Endothelial cell of umbilical vein (primary cell): ENCODE measurements around the gene WDR76. TPM values are rescaled to one million over a fixed set of nuclear protein-coding genes. Genes with fewer than 3 reads are reported as not detected.
A peak's percentile ranks its signal among the peaks of the same experiment; 100 is the strongest.

Experiments
- BruUV-seq: library from RNA; stranded (reverse); fragments of 400-500 nt; replicated peaks from 2 replicates; lab custom pipeline; 2021; lab: Mats Ljungman, UMichigan
- CTCF ChIA-PET: fragments of 300-600, 350-600 bp; sonication (Branson Sonifier 250); formaldehyde crosslinking; loops from one replicate; lab custom pipeline; 2021; ENCODE audit warnings: antibody characterized with exemption, inconsistent platforms; lab: Charles Lee
- POLR2A ChIA-PET: fragments of 300-600, 350-600 bp; sonication (Branson Sonifier 250); formaldehyde crosslinking; loops from one replicate; lab custom pipeline; 2021; ENCODE audit warnings: antibody characterized with exemption, inconsistent platforms; lab: Charles Lee
- DNase-seq: peaks from one replicate; pipeline ENCODE4 v3.0.0-alpha.2; 2011; ENCODE audit warnings: low read depth, low spot score
- FAIRE-seq: peaks from 2 replicates; lab custom pipeline; 2011; peaks lifted over from hg19 to GRCh38; lab: Jason Lieb, UNC
- H2AFZ ChIP-seq: 2 replicates; pipeline ENCODE4 v1.6.0; 2012; ENCODE audit warnings: low read depth, low read length, control low read depth, inconsistent platforms
- H3K27ac ChIP-seq: 2 replicates; pipeline ENCODE4 v1.5.1; 2011; ENCODE audit warnings: low read depth, mild to moderate bottlenecking, control low read depth, low read length, moderate library complexity; ENCODE audit not compliant: insufficient read depth
- H3K27me3 ChIP-seq, 2 experiments: 2 replicates each; pipeline versions ENCODE4 v1.6.0 to v1.6.1; 2011; ENCODE audit warnings: low read length in 2 of 2, mixed read lengths in 1 of 2; ENCODE audit not compliant: control insufficient read depth in 2 of 2, insufficient read depth in 2 of 2
- H3K36me3 ChIP-seq, 2 experiments: 2 replicates in 1 of 2; 3 replicates in 1 of 2; pipeline ENCODE4 v1.5.1; 2011; ENCODE audit warnings: low read length in 2 of 2, mild to moderate bottlenecking in 1 of 2, moderate library complexity in 1 of 2; ENCODE audit not compliant: control insufficient read depth in 2 of 2, insufficient read depth in 2 of 2; ENCODE audit errors: extremely low read depth in 1 of 2
- H3K4me1 ChIP-seq: 3 replicates; pipeline ENCODE4 v1.5.1; 2011; ENCODE audit warnings: mild to moderate bottlenecking, low read length; ENCODE audit not compliant: control insufficient read depth, insufficient read depth; ENCODE audit errors: extremely low read depth
- H3K4me2 ChIP-seq: 2 replicates; pipeline ENCODE4 v1.6.1; 2011; ENCODE audit warnings: low read length, control low read depth, mixed read lengths; ENCODE audit not compliant: insufficient read depth
- H3K4me3 ChIP-seq, 3 experiments: fragments of 200-600 bp in 1 of 3; sonication (generic), shearing (Covaris generic) in 1 of 3; replicated peaks in 1 of 3; 2 replicates each; pipeline ENCODE4 v1.5.1; 2011 to 2016; ENCODE audit warnings: control low read depth in 3 of 3, low read length in 3 of 3, mild to moderate bottlenecking in 2 of 3, inconsistent platforms in 1 of 3, low read depth in 1 of 3, moderate library complexity in 1 of 3; ENCODE audit not compliant: insufficient read depth in 1 of 3
- H3K79me2 ChIP-seq: 2 replicates; pipeline ENCODE4 v1.6.0; 2012; ENCODE audit warnings: low read length, inconsistent platforms; ENCODE audit not compliant: control insufficient read depth, insufficient read depth
- H3K9ac ChIP-seq: replicated peaks from 2 replicates; pipeline ENCODE3; 2011; ENCODE audit warnings: low read length, control low read depth; ENCODE audit not compliant: insufficient read depth; ENCODE audit errors: extremely low read depth
- H3K9me1 ChIP-seq: replicated peaks from 3 replicates; pipeline ENCODE4 v1.6.0; 2011; ENCODE audit warnings: mild to moderate bottlenecking, low read length; ENCODE audit not compliant: control insufficient read depth, insufficient read depth; ENCODE audit errors: extremely low read depth
- H3K9me3 ChIP-seq: replicated peaks from 2 replicates; pipeline ENCODE4 v1.5.1; 2012; ENCODE audit warnings: low read length, inconsistent platforms; ENCODE audit not compliant: control insufficient read depth, insufficient read depth
- H4K20me1 ChIP-seq: replicated peaks from 2 replicates; pipeline ENCODE3; 2011; ENCODE audit warnings: mild to moderate bottlenecking, low read length; ENCODE audit not compliant: control insufficient read depth, insufficient read depth; ENCODE audit errors: extremely low read depth
- CTCF ChIP-seq, 2 donors: IDR thresholded peaks; 1 replicate in 1 of 2; 2 replicates in 1 of 2; pipeline ENCODE4 v1.5.1; 2011; ENCODE audit warnings: low read length in 2 of 2, mild to moderate bottlenecking in 2 of 2, moderate library complexity in 2 of 2, control low read depth in 1 of 2, inconsistent platforms in 1 of 2, low read depth in 1 of 2; ENCODE audit not compliant: insufficient read depth in 1 of 2; ENCODE audit errors: extremely low read depth in 1 of 2
- JUN ChIP-seq: IDR thresholded peaks from 2 replicates; pipeline ENCODE4 v1.6.1; 2011; ENCODE audit warnings: borderline replicate concordance, low read depth; ENCODE audit not compliant: insufficient read length, insufficient read depth
- MAX ChIP-seq: IDR thresholded peaks from 2 replicates; pipeline ENCODE4 v1.6.1; 2011; ENCODE audit not compliant: insufficient read depth, insufficient read length
- MYC ChIP-seq: IDR thresholded peaks from one replicate; pipeline ENCODE4 v1.6.1; 2011; ENCODE audit warnings: mild to moderate bottlenecking, low read depth, low read length
- POLR2A ChIP-seq: IDR thresholded peaks from 2 replicates; pipeline ENCODE4 v1.6.1; 2012; ENCODE audit warnings: low read depth, mild to moderate bottlenecking, control low read depth, low read length
- POLR2AphosphoS5 ChIP-seq: IDR thresholded peaks from 2 replicates; pipeline ENCODE4 v1.6.1; 2012; ENCODE audit warnings: low read depth, mild to moderate bottlenecking, control low read depth, low read length, moderate library complexity; ENCODE audit not compliant: insufficient read depth
- dilution Hi-C: fragments of 300-500 bp; cut with MboI; formaldehyde crosslinking; loops from one replicate; pipeline ENCODE4 v1.15.0; 2019; ENCODE audit warnings: low sequenced_read_pairs; ENCODE audit not compliant: extremely low pct_ligation_motif_present
- intact Hi-C: fragments of 100-400 bp; cut with micrococcal nuclease; formaldehyde crosslinking; loops from one replicate; pipeline ENCODE4 v1.10.0; 2022
- polyA plus RNA-seq, 4 experiments: library from polyadenylated mRNA; depleted of rRNA in 3 of 4; stranded (reverse) in 3 of 4; unstranded in 1 of 4; fragments of >200 nt; gene quantifications; 2 replicates each; pipeline versions ENCODE4 v1.2.1 to v1.2.3, GENCODE V29; 2011 to 2012; ENCODE audit warnings: missing spikeins in 1 of 4
- total RNA-seq: library from RNA; stranded (reverse); gene quantifications from 2 replicates; pipeline ENCODE4 v1.2.3, GENCODE V29; 2021

WDR76 gene
- total and polyA plus RNA-seq, 2 donors (not counting 3 experiments of a cell fraction or from before 2014, with no cell fraction given) = 3.1 to 25.2 TPM

- intact Hi-C loops = loop anchor here (1.0 kb wide), 2 partner anchors 15 to 32 kb away; partner anchors contain the start of gene MFAP1
Measured at GRCh38 chr15:43791993-43792760, 34.6 kb upstream of the WDR76 start, which contains the start of gene SERF2. Gene SERF2, plus strand, starts transcription at chr15:43792320. Its CDS starts 57 bp downstream, at chr15:43792377.

More at GRCh38 chr15:43791993-43792760, 34.6 kb upstream of the WDR76 start, which contains the start of gene SERF2:
- Histone ChIP-seq H2AFZ (peak within 1 kb of the TSS; percentile 72), H3K4me3 (peak within 1 kb of the TSS; percentile 73 to 82 (median 74)), H4K20me1 (no peaks in the 10 kb centered on the region), H3K36me3 (peaks cover 21 to 26% of the 10 kb centered on the region in 2 experiments), H3K9ac (peak within 1 kb of the TSS; percentile 99), H3K27me3 (no peaks in the 10 kb centered on the region), H3K9me1 (no peaks in the 10 kb centered on the region), H3K79me2 (peaks cover 31% of the 10 kb centered on the region), H3K27ac (peak within 1 kb of the TSS; percentile 91), H3K4me2 (peak within 1 kb of the TSS; percentile 82), H3K4me1 (peaks cover 21% of the 10 kb centered on the region), H3K9me3 (no peaks in the 10 kb centered on the region)
- DNase-seq (peak; percentile 100), FAIRE-seq (peak; percentile 100)
- ChIA-PET CTCF (interaction anchor here (1.0 to 2.1 kb wide), 2 partner anchors 12 to 16 kb away, joined by 3 to 12 read pairs; partner anchors contain the start of gene ELL3), POLR2A (interaction anchor here (0.9 kb wide), 1 partner anchor 9 kb away, joined by 3 read pairs; no protein-coding TSS in a partner anchor)
- TF ChIP-seq CTCF (IDR thresholded peaks at IDR 0.05; ENCODE audit: extremely low read depth in 1 of 2, insufficient read depth in 1 of 2, low read depth in 1 of 2, low read length in 2 of 2) (no peak), MYC (peak; percentile 84), JUN (no peak), POLR2AphosphoS5 (peak; percentile 76), POLR2A (peak; percentile 95), MAX (peak; percentile 99)
- BruUV-seq = TSS peak; percentile 62
- dilution Hi-C loops = no loop called here
